ENCODE measurements around the gene SLC4A1AP. TPM values are rescaled to one million over a fixed set of nuclear protein-coding genes. Genes with fewer than 3 reads are reported as not detected.

The SLC4A1AP gene
- total RNA-seq, 1 experiment from 2014 or later = 27.8 TPM

DNA sequence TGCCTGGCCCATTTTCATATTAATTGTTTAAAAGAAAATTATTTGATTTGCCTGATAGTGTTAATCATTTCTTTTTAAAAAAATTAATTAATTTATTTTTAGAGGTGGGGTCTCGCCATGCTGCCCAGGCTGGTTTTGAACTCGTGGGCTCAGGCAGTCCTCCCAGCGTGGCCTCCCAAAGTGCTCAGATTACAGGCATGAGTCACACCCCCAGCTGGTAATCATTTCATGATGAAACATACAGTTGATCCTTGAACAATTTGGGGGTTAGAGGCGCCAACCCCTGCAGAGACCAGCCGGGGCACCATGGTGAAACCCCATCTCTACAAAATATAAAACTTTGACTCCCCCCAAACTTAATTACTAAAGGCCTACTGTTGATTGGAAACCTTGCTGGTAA is 26.9 kb upstream of the SLC4A1AP start:
- TF ChIP-seq, protein P1, sequence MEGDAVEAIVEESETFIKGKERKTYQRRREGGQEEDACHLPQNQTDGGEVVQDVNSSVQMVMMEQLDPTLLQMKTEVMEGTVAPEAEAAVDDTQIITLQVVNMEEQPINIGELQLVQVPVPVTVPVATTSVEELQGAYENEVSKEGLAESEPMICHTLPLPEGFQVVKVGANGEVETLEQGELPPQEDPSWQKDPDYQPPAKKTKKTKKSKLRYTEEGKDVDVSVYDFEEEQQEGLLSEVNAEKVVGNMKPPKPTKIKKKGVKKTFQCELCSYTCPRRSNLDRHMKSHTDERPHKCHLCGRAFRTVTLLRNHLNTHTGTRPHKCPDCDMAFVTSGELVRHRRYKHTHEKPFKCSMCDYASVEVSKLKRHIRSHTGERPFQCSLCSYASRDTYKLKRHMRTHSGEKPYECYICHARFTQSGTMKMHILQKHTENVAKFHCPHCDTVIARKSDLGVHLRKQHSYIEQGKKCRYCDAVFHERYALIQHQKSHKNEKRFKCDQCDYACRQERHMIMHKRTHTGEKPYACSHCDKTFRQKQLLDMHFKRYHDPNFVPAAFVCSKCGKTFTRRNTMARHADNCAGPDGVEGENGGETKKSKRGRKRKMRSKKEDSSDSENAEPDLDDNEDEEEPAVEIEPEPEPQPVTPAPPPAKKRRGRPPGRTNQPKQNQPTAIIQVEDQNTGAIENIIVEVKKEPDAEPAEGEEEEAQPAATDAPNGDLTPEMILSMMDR (IDR thresholded peaks at IDR 0.05; ENCODE audit: unreplicated experiment) = no peak
- no TSS peak for BruUV-seq (replicated peaks)
- Mint-ChIP-seq H3K36me3 (ENCODE audit: insufficient read depth, unreplicated experiment) (peaks cover 41% of the 10 kb centered on the region), H3K4me1 (ENCODE audit: low read depth, unreplicated experiment) (no peaks in the 10 kb centered on the region), H3K9me3 (ENCODE audit: low read depth, unreplicated experiment) (no peaks in the 10 kb centered on the region), H3K27ac (ENCODE audit: unreplicated experiment) (no peak overlapping the region), H3K4me3 (ENCODE audit: low read depth, unreplicated experiment) (no peak overlapping the region), H3K27me3 (ENCODE audit: unreplicated experiment) (no peaks in the 10 kb centered on the region)
- CTCF ChIA-PET = no interaction called here
- DNase-seq = no peak
- intact Hi-C loops (cut with micrococcal nuclease; ENCODE audit: unreplicated experiment) = no loop called here

DNA sequence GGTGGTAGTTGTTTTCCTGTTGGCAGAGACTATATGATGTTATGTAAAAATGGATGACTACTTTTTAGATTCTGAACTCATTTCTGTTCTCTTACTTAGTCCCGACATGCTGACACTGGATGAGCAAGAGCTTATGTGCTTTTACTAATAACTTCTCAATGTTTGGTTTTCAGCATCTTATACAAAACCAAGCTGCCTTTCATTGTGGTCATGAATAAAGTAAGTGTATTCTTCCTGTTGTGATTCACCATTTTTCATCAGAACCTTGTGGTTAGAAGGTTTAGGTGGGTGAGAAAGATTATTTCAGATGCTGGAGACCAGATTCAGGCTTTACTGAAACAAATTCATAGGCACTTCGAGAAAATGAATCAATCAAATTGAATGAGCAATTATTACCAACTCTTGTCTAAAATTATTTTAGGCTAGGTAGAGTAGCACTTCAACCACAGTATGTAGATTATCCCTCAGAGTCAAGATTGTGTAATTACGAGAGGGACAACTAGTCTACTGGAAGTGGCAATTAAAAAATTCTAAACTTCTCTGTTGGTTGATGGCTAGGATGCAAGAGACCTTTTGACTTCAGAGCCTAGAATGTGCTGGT is 25.6 kb upstream of the SLC4A1AP start:
- DNase-seq = no peak
- no peaks in the 10 kb centered on the region for H3K9me3 Mint-ChIP-seq (ENCODE audit: low read depth, unreplicated experiment)
- intact Hi-C loops (cut with micrococcal nuclease; ENCODE audit: unreplicated experiment) = no loop called here
- no peak overlapping the region for H3K27ac Mint-ChIP-seq (ENCODE audit: unreplicated experiment)
- H3K36me3 Mint-ChIP-seq (ENCODE audit: insufficient read depth, unreplicated experiment) = peaks cover 34% of the 10 kb centered on the region
- TF ChIP-seq, protein P1 (IDR thresholded peaks at IDR 0.05; ENCODE audit: unreplicated experiment) = no peak
- H3K27me3 Mint-ChIP-seq (ENCODE audit: unreplicated experiment) = no peaks in the 10 kb centered on the region
- CTCF ChIA-PET = no interaction called here
- no TSS peak for BruUV-seq (replicated peaks)
- no peak overlapping the region for H3K4me3 Mint-ChIP-seq (ENCODE audit: low read depth, unreplicated experiment)
- H3K4me1 Mint-ChIP-seq (ENCODE audit: low read depth, unreplicated experiment) = no peaks in the 10 kb centered on the region

DNA sequence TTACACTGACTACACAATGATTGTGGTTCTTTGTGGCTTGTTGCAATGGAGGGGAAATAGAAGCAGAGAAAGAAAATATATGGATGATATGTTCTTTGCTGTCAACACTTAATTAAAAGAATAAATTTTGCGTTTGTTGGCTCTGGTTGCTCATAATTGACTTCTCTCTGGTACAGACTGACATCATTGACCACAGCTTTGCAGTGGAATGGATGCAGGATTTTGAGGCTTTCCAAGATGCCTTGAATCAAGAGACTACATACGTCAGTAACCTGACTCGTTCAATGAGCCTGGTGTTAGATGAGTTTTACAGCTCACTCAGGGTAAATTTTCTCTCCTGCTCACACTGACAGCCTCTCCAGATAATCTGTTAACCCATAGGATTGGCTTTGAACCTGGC is 25.0 kb upstream of the SLC4A1AP start:
- Mint-ChIP-seq H3K36me3 (ENCODE audit: insufficient read depth, unreplicated experiment) (peaks cover 30% of the 10 kb centered on the region), H3K9me3 (ENCODE audit: low read depth, unreplicated experiment) (no peaks in the 10 kb centered on the region), H3K27ac (ENCODE audit: unreplicated experiment) (no peak overlapping the region), H3K27me3 (ENCODE audit: unreplicated experiment) (no peaks in the 10 kb centered on the region), H3K4me1 (ENCODE audit: low read depth, unreplicated experiment) (no peaks in the 10 kb centered on the region), H3K4me3 (ENCODE audit: low read depth, unreplicated experiment) (no peak overlapping the region)
- BruUV-seq (replicated peaks) = no TSS peak
- DNase-seq = no peak
- TF ChIP-seq, protein P1 (IDR thresholded peaks at IDR 0.05; ENCODE audit: unreplicated experiment) = no peak
- CTCF ChIA-PET = no interaction called here
- intact Hi-C loops (cut with micrococcal nuclease; ENCODE audit: unreplicated experiment) = no loop called here

DNA sequence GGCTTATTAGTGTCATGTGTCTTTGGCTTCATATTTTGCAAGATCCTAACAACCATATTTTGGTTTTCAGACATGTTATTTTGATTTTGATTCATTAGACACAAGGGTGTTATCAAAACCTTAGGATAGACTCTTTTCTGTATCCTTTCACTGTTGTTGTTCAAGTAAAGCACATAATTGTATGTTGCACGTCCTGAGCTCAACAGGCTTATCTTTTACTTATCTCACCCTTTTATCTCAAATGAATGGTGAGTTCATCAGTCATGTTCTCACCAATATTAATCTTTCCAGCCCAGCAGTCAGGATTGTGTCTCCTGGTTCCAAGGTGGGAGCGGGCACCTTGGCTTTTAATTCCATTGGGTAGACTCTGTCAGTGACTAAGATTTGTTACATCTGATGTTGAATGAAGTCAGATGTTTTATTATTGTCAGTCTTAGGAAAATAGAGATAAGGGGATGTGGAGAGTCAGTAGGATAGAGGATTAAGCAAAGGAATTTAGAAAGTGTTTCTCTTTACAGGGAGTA is 22.9 kb upstream of the SLC4A1AP start:
- BruUV-seq (replicated peaks) = no TSS peak

More for the DNA sequence above, 22.9 kb upstream of the SLC4A1AP start:
- Mint-ChIP-seq H3K27me3 (ENCODE audit: unreplicated experiment) (no peaks in the 10 kb centered on the region), H3K4me1 (ENCODE audit: low read depth, unreplicated experiment) (no peaks in the 10 kb centered on the region), H3K9me3 (ENCODE audit: low read depth, unreplicated experiment) (no peaks in the 10 kb centered on the region), H3K36me3 (ENCODE audit: insufficient read depth, unreplicated experiment) (peaks cover 31% of the 10 kb centered on the region), H3K27ac (ENCODE audit: unreplicated experiment) (no peak overlapping the region), H3K4me3 (ENCODE audit: low read depth, unreplicated experiment) (no peak overlapping the region)
- DNase-seq = no peak
- TF ChIP-seq, protein P1 (IDR thresholded peaks at IDR 0.05; ENCODE audit: unreplicated experiment) = no peak
- CTCF ChIA-PET = no interaction called here
- intact Hi-C loops (cut with micrococcal nuclease; ENCODE audit: unreplicated experiment) = no loop called here

All from Calu3 (cell line).